Measurements from ENCODE around the gene TEX264.

DNA sequence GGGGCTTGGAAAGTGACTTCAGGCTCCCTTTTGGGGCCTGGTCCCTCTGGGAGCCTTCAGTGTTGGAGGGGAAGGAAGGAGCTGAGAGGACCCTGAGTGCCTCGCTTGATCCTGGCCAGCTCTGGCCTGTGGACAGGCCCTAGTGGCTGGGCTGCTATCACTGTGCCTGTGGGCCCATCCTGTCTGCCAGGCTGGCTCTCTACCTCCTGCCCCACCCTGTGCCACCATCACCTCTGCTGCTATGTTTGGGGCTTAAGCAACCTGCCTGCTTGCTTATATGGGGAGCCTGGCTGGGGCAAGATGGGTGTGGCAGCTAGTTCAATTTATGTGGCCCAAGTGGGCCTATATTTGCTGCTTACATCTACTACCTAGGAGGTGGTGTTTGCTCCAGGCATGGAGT lies 7.1 kb downstream of the TEX264 start:
- TF ChIP-seq, protein P1, sequence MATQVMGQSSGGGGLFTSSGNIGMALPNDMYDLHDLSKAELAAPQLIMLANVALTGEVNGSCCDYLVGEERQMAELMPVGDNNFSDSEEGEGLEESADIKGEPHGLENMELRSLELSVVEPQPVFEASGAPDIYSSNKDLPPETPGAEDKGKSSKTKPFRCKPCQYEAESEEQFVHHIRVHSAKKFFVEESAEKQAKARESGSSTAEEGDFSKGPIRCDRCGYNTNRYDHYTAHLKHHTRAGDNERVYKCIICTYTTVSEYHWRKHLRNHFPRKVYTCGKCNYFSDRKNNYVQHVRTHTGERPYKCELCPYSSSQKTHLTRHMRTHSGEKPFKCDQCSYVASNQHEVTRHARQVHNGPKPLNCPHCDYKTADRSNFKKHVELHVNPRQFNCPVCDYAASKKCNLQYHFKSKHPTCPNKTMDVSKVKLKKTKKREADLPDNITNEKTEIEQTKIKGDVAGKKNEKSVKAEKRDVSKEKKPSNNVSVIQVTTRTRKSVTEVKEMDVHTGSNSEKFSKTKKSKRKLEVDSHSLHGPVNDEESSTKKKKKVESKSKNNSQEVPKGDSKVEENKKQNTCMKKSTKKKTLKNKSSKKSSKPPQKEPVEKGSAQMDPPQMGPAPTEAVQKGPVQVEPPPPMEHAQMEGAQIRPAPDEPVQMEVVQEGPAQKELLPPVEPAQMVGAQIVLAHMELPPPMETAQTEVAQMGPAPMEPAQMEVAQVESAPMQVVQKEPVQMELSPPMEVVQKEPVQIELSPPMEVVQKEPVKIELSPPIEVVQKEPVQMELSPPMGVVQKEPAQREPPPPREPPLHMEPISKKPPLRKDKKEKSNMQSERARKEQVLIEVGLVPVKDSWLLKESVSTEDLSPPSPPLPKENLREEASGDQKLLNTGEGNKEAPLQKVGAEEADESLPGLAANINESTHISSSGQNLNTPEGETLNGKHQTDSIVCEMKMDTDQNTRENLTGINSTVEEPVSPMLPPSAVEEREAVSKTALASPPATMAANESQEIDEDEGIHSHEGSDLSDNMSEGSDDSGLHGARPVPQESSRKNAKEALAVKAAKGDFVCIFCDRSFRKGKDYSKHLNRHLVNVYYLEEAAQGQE (IDR thresholded peaks at IDR 0.05; ENCODE audit: insufficient read depth in 1 of 2, low read depth in 2 of 2, low read length in 2 of 2), result no peak
- TF ChIP-seq POLR2AphosphoS5 (IDR thresholded peaks at IDR 0.05; ENCODE audit: low read depth, low read length), result no peak
- TF ChIP-seq TAF1 (IDR thresholded peaks at IDR 0.05; ENCODE audit: borderline replicate concordance, insufficient read depth, low read length), result no peak
